GM23248 (cell line): ENCODE measurements around the gene F10. TPM values are rescaled to one million over a fixed set of nuclear protein-coding genes. Genes with fewer than 3 reads are reported as not detected.
"Not testable (repeated sequence)": the region's sequence is repeated elsewhere in the genome, so short reads cannot be mapped to it uniquely, and the experiment has no call there.

Source experiments
- DNase-seq: peaks from one replicate; pipeline ENCODE4 v3.0.0-alpha.2; 2015
- H2AFZ ChIP-seq: fragments of 200-600 bp; sonication (generic); 2 replicates; pipeline ENCODE4 v1.6.1; 2016; ENCODE audit warnings: antibody characterized with exemption
- H3F3A ChIP-seq: fragments of 200-600 bp; sonication (generic); 2 replicates; pipeline ENCODE4 v1.6.1; 2016; ENCODE audit warnings: mild to moderate bottlenecking, antibody characterized with exemption, mixed run types; ENCODE audit not compliant: insufficient read depth
- H3K27ac ChIP-seq: fragments of 200-600 bp; sonication (generic); 2 replicates; pipeline ENCODE4 v1.5.1; 2016; ENCODE audit warnings: mild to moderate bottlenecking
- H3K27me3 ChIP-seq: fragments of 200-600 bp; sonication (generic); replicated peaks from 2 replicates; pipeline ENCODE4 v1.6.1; 2016; ENCODE audit warnings: mild to moderate bottlenecking; ENCODE audit not compliant: insufficient read depth
- H3K36me3 ChIP-seq: fragments of 200-600 bp; sonication (generic); 2 replicates; pipeline ENCODE4 v1.6.1; 2016; ENCODE audit warnings: low read depth, mild to moderate bottlenecking
- H3K4me1 ChIP-seq: fragments of 200-600 bp; sonication (generic); 2 replicates; pipeline ENCODE4 v1.6.1; 2016; ENCODE audit warnings: mild to moderate bottlenecking; ENCODE audit not compliant: insufficient read depth
- H3K4me2 ChIP-seq: fragments of 200-600 bp; sonication (generic); one replicate; pipeline ENCODE4 v1.6.1; 2016; ENCODE audit warnings: mild to moderate bottlenecking; ENCODE audit not compliant: unreplicated experiment
- H3K4me3 ChIP-seq: fragments of 200-600 bp; sonication (generic); 2 replicates; pipeline ENCODE4 v1.5.1; 2016; ENCODE audit warnings: mild to moderate bottlenecking
- H3K79me2 ChIP-seq: fragments of 200-600 bp; sonication (generic); 2 replicates; pipeline ENCODE4 v1.6.1; 2016; ENCODE audit warnings: mild to moderate bottlenecking; ENCODE audit not compliant: insufficient read depth
- H3K9ac ChIP-seq: fragments of 200-600 bp; sonication (generic); 2 replicates; pipeline ENCODE4 v1.6.1; 2016; ENCODE audit warnings: mild to moderate bottlenecking
- H3K9me2 ChIP-seq: fragments of 200-600 bp; sonication (generic); 2 replicates; pipeline ENCODE4 v1.6.1; 2016; ENCODE audit warnings: mixed run types, mild to moderate bottlenecking, moderate library complexity; ENCODE audit not compliant: insufficient read depth
- H3K9me3 ChIP-seq: fragments of 200-600 bp; sonication (generic); one replicate; pipeline ENCODE4 v1.6.1; 2017; ENCODE audit warnings: low read depth
- H4K20me1 ChIP-seq: fragments of 200-600 bp; sonication (generic); 2 replicates; pipeline ENCODE4 v1.6.0; 2016; ENCODE audit not compliant: insufficient read depth
- EZH2 ChIP-seq: fragments of 200-600 bp; sonication (generic); IDR thresholded peaks from 2 replicates; pipeline ENCODE4 v1.6.1; 2018; ENCODE audit warnings: antibody characterized with exemption, mild to moderate bottlenecking; ENCODE audit not compliant: insufficient read depth, poor library complexity, severe bottlenecking
- EZH2phosphoT487 ChIP-seq: fragments of 200-600 bp; sonication (generic); IDR thresholded peaks from 2 replicates; pipeline ENCODE4 v1.6.1; 2018; ENCODE audit warnings: antibody characterized with exemption, moderate library complexity, mild to moderate bottlenecking, low read depth; ENCODE audit not compliant: insufficient read depth
- WGBS, 2 experiments: methylation state at CpG; one replicate each; pipeline ENCODE4 v1.1.6; 2015 to 2017; ENCODE audit warnings: low lambda C conversion rate in 2 of 2, low coverage in 1 of 2; ENCODE audit errors: missing lambda C conversion rate in 2 of 2; 5-methylcytosine and 5-hydroxymethylcytosine counted together
- in situ Hi-C: fragments of 300-500 bp; cut with MboI; formaldehyde crosslinking; loops from 2 replicates; pipeline ENCODE4 v1.15.0; 2020
- polyA plus RNA-seq: library from polyadenylated mRNA; unstranded; fragments of >200 nt; fragmentation: Nextera tagmentation; extraction: Ambion mirVana; gene quantifications from 2 replicates; pipeline ENCODE4 v1.2.1, GENCODE V29; 2016
- total RNA-seq: library from RNA; depleted of rRNA; stranded (reverse); fragments of >200 nt; shearing (Covaris generic); gene quantifications from 2 replicates; pipeline ENCODE4 v1.2.3, GENCODE V29; 2014

F10 gene
- total and polyA plus RNA-seq, 2 experiments from 2014 or later, result 7.8 to 9.1 TPM

DNA sequence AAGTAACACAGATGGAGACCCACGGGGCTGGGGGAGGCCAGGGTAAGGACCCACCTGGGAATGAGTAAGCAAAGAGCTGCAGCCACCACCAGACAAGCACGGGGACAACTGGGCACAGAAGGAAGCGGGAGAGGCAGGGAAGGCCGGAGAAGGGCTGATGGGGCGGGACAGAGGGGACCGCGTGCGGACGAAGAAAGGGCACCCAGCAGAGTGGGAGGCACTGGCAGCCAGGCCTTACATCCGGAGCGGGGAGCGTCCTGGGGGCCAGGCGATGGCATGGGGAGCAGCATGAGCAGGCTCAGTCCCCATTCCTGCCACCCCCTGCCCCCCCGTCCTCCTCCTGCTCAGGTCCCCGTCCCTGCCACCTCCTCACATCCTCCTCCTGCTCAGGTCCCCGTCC is 38.8 kb downstream of the F10 start:
- Histone ChIP-seq H3K9ac (no peak overlapping the region), H3K27ac (no peak overlapping the region), H3F3A (no peaks in the 10 kb centered on the region), H3K4me2 (no peak overlapping the region), H3K36me3 (no peaks in the 10 kb centered on the region), H3K4me1 (no peaks in the 10 kb centered on the region), H3K27me3 (no peaks in the 10 kb centered on the region; the same call in none of the 2 replicates), H3K9me2 (no peaks in the 10 kb centered on the region), H4K20me1 (no peaks in the 10 kb centered on the region), H2AFZ (no peak overlapping the region), H3K79me2 (no peaks in the 10 kb centered on the region), H3K9me3 (no peaks in the 10 kb centered on the region), H3K4me3 (no peak overlapping the region)
- in situ Hi-C loops, result no loop called here
- no peak for DNase-seq
- TF ChIP-seq EZH2 (no peak), EZH2phosphoT487 (no peak)
- 41 to 49% methylated on average over 9 to 15 of the region's 16 CpGs for WGBS, 2 experiments

DNA sequence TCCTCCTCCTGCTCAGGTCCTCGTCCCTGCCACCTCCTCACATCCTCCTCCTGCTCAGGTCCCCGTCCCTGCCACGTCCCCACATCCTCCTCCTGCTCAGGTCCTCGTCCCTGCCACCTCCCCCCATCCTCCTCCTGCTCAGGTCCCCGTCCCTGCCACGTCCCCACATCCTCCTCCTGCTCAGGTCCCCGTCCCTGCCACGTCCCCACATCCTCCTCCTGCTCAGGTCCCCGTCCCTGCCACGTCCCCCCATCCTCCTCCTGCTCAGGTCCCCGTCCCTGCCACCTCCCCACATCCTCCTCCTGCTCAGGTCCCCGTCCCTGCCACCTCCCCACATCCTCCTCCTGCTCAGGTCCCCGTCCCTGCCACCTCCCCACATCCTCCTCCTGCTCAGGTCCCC is 39.4 kb downstream of the F10 start:
- H3K9me2 ChIP-seq, H3K4me3 ChIP-seq, H3K9me3 ChIP-seq, H3F3A ChIP-seq, H3K27me3 ChIP-seq, H3K4me1 ChIP-seq, DNase-seq, H3K79me2 ChIP-seq, H2AFZ ChIP-seq, H3K9ac ChIP-seq, in situ Hi-C loops, H3K36me3 ChIP-seq, H3K4me2 ChIP-seq, H3K27ac ChIP-seq, H4K20me1 ChIP-seq: not testable (repeated sequence)
- 37% methylated on average over 10 of the region's 13 CpGs; no CpG with 5 or more reads in 1 of the 2 experiments for WGBS, 2 experiments

DNA sequence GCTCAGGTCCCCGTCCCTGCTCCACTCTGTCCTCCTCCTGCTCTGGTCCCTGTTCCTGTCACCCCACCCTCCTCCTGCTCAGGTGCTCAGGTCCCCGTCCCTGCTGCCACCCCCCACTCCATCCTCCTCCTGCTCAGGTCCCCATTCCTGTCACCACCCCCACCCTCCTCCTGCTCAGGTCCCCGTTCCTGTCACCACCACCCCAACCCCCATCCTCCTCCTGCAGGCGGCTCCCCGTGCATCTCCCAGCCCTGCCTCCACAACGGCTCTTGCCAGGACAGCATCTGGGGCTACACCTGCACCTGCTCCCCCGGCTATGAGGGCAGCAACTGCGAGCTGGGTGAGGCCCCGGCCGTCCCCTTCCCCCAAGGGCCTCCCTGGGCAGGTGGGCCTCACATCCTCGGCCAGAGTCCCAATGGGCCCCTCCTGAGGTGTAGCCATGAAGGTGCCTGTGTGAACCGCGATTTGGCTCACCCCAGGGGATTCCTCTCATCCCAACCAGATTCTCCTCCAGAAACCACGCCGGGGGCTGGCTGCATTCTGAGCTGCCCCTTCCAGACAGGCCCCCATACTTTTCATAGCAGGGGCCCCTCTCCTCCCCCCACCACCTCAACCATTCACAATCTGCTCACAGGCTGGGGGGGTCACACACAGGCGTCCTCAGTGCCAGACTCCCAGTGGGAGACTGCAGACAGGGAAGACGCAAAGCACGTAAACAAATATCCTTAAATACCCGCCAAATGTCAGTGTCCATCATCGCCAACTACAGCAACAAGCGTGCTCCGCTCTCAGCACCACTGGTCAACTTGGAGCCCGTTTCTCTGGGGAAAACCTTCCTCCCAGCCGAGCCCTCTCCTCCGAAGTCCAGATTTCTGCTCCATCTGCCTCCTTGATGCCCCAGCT is 40.4 kb downstream of the F10 start:
- H3K9me3 ChIP-seq, result no peaks in the 10 kb centered on the region
- in situ Hi-C loops, result no loop called here
- H3K79me2 ChIP-seq, result no peaks in the 10 kb centered on the region
- H3K27me3 ChIP-seq, result no peaks in the 10 kb centered on the region; the same call in none of the 2 replicates
- H3K4me2 ChIP-seq, result no peak overlapping the region
- H3K27ac ChIP-seq, result no peak overlapping the region
- H2AFZ ChIP-seq, result no peak overlapping the region
- H3K9ac ChIP-seq, result no peak overlapping the region
- H4K20me1 ChIP-seq, result no peaks in the 10 kb centered on the region
- no peak for DNase-seq
- no peaks in the 10 kb centered on the region for H3K9me2 ChIP-seq
- no peaks in the 10 kb centered on the region for H3K36me3 ChIP-seq
- H3K4me1 ChIP-seq, result no peaks in the 10 kb centered on the region
- H3K4me3 ChIP-seq, result no peak overlapping the region
- no peak for TF ChIP-seq EZH2
- TF ChIP-seq EZH2phosphoT487, result no peak
- WGBS, 2 experiments, result 26 to 28% methylated on average over 20 to 25 of the region's 25 CpGs
- no peaks in the 10 kb centered on the region for H3F3A ChIP-seq

DNA sequence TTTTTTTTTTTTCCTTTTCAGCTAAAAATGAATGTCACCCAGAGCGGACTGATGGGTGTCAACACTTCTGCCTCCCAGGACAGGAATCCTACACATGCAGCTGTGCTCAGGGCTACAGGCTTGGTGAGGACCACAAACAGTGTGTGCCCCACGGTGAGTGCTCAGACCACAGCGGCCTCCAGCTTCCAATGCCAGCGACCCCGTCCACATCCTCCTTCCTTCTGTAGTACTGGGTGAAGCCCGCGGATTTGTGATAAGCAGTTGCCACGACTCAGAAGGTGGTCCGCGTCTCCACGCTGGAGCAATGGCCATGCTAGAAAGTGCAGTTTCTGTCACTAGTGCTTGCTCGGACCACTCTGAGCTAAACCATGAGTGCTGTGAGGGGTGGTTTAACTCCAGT is 41.9 kb downstream of the F10 start:
- no peaks in the 10 kb centered on the region for H3F3A ChIP-seq
- H4K20me1 ChIP-seq, result no peaks in the 10 kb centered on the region
- H3K79me2 ChIP-seq, result no peaks in the 10 kb centered on the region
- in situ Hi-C loops, result no loop called here
- H3K4me1 ChIP-seq, result no peaks in the 10 kb centered on the region
- no peak overlapping the region for H3K9ac ChIP-seq
- H3K9me3 ChIP-seq, result no peaks in the 10 kb centered on the region
- H2AFZ ChIP-seq, result no peak overlapping the region
- no peaks in the 10 kb centered on the region for H3K9me2 ChIP-seq
- H3K27ac ChIP-seq, result no peak overlapping the region
- H3K36me3 ChIP-seq, result 0 out of 2 replicates have a peak, but pooled peaks cover 4% of the 10 kb centered on the region
- H3K4me3 ChIP-seq, result no peak overlapping the region
- TF ChIP-seq EZH2phosphoT487 (no peak), EZH2 (no peak)
- no peaks in the 10 kb centered on the region; the same call in none of the 2 replicates for H3K27me3 ChIP-seq
- H3K4me2 ChIP-seq, result no peak overlapping the region
- 85 to 88% methylated on average over 12 of the region's 12 CpGs for WGBS, 2 experiments
- no peak for DNase-seq

DNA sequence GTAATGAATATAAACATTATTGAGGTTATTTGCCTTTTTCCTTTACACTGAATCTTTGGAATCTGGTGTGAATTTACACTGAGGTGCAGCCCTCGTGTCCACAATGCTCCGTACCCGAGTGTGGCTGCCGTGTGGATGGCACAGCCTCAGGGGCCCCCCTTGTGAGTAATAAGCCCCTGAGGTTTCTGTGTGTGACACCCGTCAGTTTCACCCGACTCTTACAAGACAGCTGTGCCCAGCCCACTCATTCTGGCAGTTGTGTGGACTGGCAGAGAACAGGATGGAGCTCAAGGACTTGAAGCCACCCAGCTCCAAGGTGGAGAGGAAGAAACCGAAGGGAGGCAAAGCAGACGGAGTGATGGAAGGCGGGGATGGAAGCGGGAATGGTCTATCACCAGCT is 43.7 kb downstream of the F10 start:
- no peak overlapping the region for H3K4me2 ChIP-seq
- no peaks in the 10 kb centered on the region for H3K9me3 ChIP-seq
- H3K9ac ChIP-seq, result no peak overlapping the region
- H2AFZ ChIP-seq, result no peak overlapping the region
- no peaks in the 10 kb centered on the region for H3F3A ChIP-seq
- no peaks in the 10 kb centered on the region for H4K20me1 ChIP-seq
- peaks cover 8% of the 10 kb centered on the region; the same call in 1 of the 2 replicates for H3K36me3 ChIP-seq
- DNase-seq, result no peak
- WGBS, 2 experiments, result 87 to 93% methylated on average over 10 of the region's 10 CpGs
- H3K9me2 ChIP-seq, result no peaks in the 10 kb centered on the region
- H3K79me2 ChIP-seq, result no peaks in the 10 kb centered on the region
- H3K4me3 ChIP-seq, result no peak overlapping the region
- no peak overlapping the region for H3K27ac ChIP-seq
- no peaks in the 10 kb centered on the region for H3K4me1 ChIP-seq
- no peak for TF ChIP-seq EZH2
- no peak for TF ChIP-seq EZH2phosphoT487
- no peaks in the 10 kb centered on the region; the same call in 1 of the 2 replicates for H3K27me3 ChIP-seq
- in situ Hi-C loops, result no loop called here
